Ascending aorta (tissue), 2 donors: Measurements from ENCODE around the gene PRMT3. TPM values are rescaled to one million over a fixed set of nuclear protein-coding genes. Genes with fewer than 3 reads are reported as not detected.

Experiments
- DNase-seq, 2 donors: peaks; one replicate each; pipeline ENCODE4 v3.0.0-alpha.2; 2019; ENCODE audit warnings: low spot score in 2 of 2
- H3K27ac ChIP-seq, 2 donors: fragments of 200-600 bp; sonication (generic); one replicate each; pipeline ENCODE4 v1.5.1; 2016 to 2017; ENCODE audit warnings: mild to moderate bottlenecking in 1 of 2
- H3K27me3 ChIP-seq: fragments of 200-600 bp; sonication (generic); one replicate; pipeline ENCODE4 v1.5.1; 2017
- H3K36me3 ChIP-seq, 2 donors: fragments of 200-600 bp; sonication (generic); one replicate each; pipeline ENCODE4 v1.5.1; 2016
- H3K4me1 ChIP-seq, 2 donors: fragments of 200-600 bp; sonication (generic); one replicate each; pipeline ENCODE4 v1.5.1; 2016 to 2017; ENCODE audit warnings: mild to moderate bottlenecking in 1 of 2
- H3K4me3 ChIP-seq, 2 donors: fragments of 200-600 bp; sonication (generic); one replicate each; pipeline ENCODE4 v1.5.1; 2016 to 2017; ENCODE audit warnings: mild to moderate bottlenecking in 1 of 2
- H3K9me3 ChIP-seq, 2 donors: fragments of 200-600 bp; sonication (generic); one replicate each; pipeline ENCODE4 v1.5.1; 2016
- intact Hi-C: fragments of 100-400 bp; cut with DNase I; formaldehyde crosslinking; loops from one replicate; pipeline ENCODE4 v1.15.1; 2023
- total RNA-seq: library from RNA; depleted of rRNA; stranded (reverse); fragments of >200 nt; gene quantifications from one replicate; pipeline ENCODE4 v1.1.0, GENCODE V29; 2016
- TF ChIP-seq, protein P1 (sequence below), 3 experiments: fragments of 200-600 bp in 2 of 3; fragments of 450-650 bp in 1 of 3; sonication (generic) in 2 of 3; IDR thresholded peaks; one replicate each; pipeline ENCODE4 v1.5.1; 2016 to 2019; ENCODE audit warnings: antibody characterized with exemption in 3 of 3, mild to moderate bottlenecking in 1 of 3, moderate library complexity in 1 of 3

PRMT3 gene
- total RNA-seq, 1 donor from 2014 or later: 1.2 TPM

- TF ChIP-seq, protein P1, sequence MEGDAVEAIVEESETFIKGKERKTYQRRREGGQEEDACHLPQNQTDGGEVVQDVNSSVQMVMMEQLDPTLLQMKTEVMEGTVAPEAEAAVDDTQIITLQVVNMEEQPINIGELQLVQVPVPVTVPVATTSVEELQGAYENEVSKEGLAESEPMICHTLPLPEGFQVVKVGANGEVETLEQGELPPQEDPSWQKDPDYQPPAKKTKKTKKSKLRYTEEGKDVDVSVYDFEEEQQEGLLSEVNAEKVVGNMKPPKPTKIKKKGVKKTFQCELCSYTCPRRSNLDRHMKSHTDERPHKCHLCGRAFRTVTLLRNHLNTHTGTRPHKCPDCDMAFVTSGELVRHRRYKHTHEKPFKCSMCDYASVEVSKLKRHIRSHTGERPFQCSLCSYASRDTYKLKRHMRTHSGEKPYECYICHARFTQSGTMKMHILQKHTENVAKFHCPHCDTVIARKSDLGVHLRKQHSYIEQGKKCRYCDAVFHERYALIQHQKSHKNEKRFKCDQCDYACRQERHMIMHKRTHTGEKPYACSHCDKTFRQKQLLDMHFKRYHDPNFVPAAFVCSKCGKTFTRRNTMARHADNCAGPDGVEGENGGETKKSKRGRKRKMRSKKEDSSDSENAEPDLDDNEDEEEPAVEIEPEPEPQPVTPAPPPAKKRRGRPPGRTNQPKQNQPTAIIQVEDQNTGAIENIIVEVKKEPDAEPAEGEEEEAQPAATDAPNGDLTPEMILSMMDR (IDR thresholded peaks at IDR 0.05): no peak
- H3K4me1 ChIP-seq: no peaks in the 10 kb centered on the region
- no peaks in the 10 kb centered on the region for H3K27me3 ChIP-seq
- H3K36me3 ChIP-seq: peaks cover 1 to 6% of the 10 kb centered on the region in 2 donors
- no peaks in the 10 kb centered on the region for H3K9me3 ChIP-seq
- H3K4me3 ChIP-seq: no peak overlapping the region
- DNase-seq: no peak
- intact Hi-C loops: no loop called here
- H3K27ac ChIP-seq: no peak overlapping the region
These were observed 51.1 kb downstream of the PRMT3 start for GRCh38 chr11:20438637-20439036.

DNA sequence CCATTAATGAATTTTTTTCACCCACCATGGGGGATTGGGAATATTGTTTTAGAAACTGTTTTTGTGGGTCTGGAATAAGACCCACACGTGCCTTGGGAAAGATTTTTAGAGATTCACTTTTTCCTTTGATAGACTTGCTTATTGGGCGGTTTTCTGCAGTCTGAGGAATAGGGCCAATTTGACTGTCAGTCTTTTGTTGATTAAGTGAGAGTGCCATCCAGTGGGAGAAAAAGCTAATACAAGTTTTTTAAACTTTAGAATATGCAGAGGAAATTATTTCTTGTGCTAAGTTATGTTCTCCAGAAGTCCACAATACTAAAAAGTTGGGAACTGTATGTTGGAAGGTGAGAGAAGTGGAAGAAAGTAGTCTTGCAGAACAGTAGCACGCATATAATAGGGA lies 56.1 kb downstream of the PRMT3 start:
- intact Hi-C loops: no loop called here
- Histone ChIP-seq H3K36me3 (peaks cover 0 to 4% of the 10 kb centered on the region in 2 donors), H3K4me1 (no peaks in the 10 kb centered on the region), H3K4me3 (no peak overlapping the region), H3K27me3 (no peaks in the 10 kb centered on the region), H3K27ac (no peak overlapping the region), H3K9me3 (no peaks in the 10 kb centered on the region)
- no peak for DNase-seq
- TF ChIP-seq, protein P1 (IDR thresholded peaks at IDR 0.05): no peak

DNA sequence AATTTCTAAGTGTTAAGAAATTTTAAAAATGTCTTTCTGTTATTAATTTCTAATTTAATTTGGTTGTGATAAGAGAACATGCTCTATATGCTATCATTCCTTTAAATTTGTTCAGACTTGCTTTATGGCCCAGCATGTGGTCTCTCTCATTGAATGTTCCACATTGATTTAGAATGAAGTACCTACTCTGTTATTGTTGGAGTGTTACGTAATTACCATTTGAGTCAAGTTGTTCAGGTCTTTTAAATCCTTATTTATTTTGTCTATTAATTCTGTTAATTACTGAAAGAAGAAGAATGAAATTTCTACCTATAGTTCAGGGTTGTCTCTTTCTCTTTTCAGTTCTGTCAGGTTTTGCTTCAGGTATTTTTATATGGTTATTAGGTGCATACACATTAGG lies 57.0 kb downstream of the PRMT3 start:
- no peak overlapping the region for H3K27ac ChIP-seq
- intact Hi-C loops: no loop called here
- TF ChIP-seq, protein P1 (IDR thresholded peaks at IDR 0.05): no peak
- no peak overlapping the region for H3K4me3 ChIP-seq
- H3K36me3 ChIP-seq: peaks cover 0 to 4% of the 10 kb centered on the region in 2 donors
- DNase-seq: no peak
- H3K9me3 ChIP-seq: no peaks in the 10 kb centered on the region
- no peaks in the 10 kb centered on the region for H3K4me1 ChIP-seq
- no peaks in the 10 kb centered on the region for H3K27me3 ChIP-seq

DNA sequence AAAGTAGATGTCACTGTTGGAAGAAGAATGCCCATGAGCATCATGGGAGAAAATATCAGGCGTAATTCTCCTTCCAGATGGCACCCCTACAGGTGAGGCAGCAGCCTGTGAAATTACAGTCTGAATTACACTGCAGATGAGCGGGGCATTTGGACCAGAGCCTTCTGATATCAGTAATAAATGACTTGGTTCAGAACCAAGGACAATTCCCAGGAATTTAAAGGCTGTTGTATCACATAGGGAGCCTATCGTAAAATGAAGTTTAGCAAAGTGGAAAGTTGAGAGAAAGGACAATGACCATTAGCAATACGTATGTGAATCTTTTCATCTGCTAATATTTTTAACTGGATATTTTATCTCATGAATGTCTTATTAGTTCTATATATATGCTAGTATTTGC lies 61.3 kb downstream of the PRMT3 start:
- TF ChIP-seq, protein P1 (IDR thresholded peaks at IDR 0.05): no peak
- Histone ChIP-seq H3K9me3 (no peaks in the 10 kb centered on the region), H3K4me3 (no peak overlapping the region), H3K27me3 (no peaks in the 10 kb centered on the region), H3K27ac (no peak overlapping the region), H3K36me3 (peaks cover 0 to 4% of the 10 kb centered on the region in 2 donors), H3K4me1 (no peaks in the 10 kb centered on the region)
- no peak for DNase-seq
- intact Hi-C loops: no loop called here

GRCh38 chr11:20450829-20451228 lies 63.3 kb downstream of the PRMT3 start:
- Histone ChIP-seq H3K27ac (no peak overlapping the region), H3K9me3 (no peaks in the 10 kb centered on the region), H3K36me3 (no peaks in the 10 kb centered on the region), H3K27me3 (no peaks in the 10 kb centered on the region), H3K4me3 (no peak overlapping the region), H3K4me1 (no peaks in the 10 kb centered on the region)
- TF ChIP-seq, protein P1 (IDR thresholded peaks at IDR 0.05): no peak
- intact Hi-C loops: no loop called here
- DNase-seq: no peak

DNA sequence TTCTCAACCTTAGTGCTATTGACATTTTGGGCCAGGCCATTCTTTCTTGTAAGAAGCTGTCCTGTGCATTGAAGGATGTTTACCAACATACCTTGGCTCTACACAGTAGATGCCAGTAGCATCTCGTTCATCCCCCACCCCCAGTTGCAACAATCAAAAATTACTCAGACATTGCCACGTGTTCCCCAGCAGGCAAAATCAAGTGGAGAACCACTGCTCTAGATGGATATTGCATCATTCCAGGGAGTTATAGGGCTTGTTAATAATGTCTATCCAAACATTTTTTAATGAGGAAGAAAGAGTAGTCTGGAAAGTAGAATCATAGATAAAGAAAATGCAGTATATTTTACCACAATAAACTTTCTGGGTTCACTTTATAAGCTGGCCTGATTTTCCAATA lies 64.1 kb downstream of the PRMT3 start:
- Histone ChIP-seq H3K27ac (no peak overlapping the region), H3K27me3 (no peaks in the 10 kb centered on the region), H3K4me3 (no peak overlapping the region), H3K36me3 (no peaks in the 10 kb centered on the region), H3K4me1 (no peaks in the 10 kb centered on the region), H3K9me3 (no peaks in the 10 kb centered on the region)
- DNase-seq: no peak
- intact Hi-C loops: no loop called here
- TF ChIP-seq, protein P1 (IDR thresholded peaks at IDR 0.05): no peak
